Neural crest cell (in vitro differentiated cells): ENCODE measurements around the gene TOB2. TPM values are rescaled to one million over a fixed set of nuclear protein-coding genes. Genes with fewer than 3 reads are reported as not detected.

ENCODE experiments used
- DNase-seq: peaks from one replicate; pipeline ENCODE4 v3.0.0; 2021; ENCODE audit warnings: low read depth, mixed read lengths, low spot score
- H3K27ac Mint-ChIP-seq: one replicate; pipeline ENCODE4 v1.8.0; 2021; ENCODE audit warnings: mild to moderate bottlenecking, mixed read lengths; ENCODE audit not compliant: unreplicated experiment
- H3K27me3 Mint-ChIP-seq: 2 replicates; pipeline ENCODE4 v1.8.0; 2021; ENCODE audit warnings: low read depth, mild to moderate bottlenecking, mixed read lengths
- H3K36me3 Mint-ChIP-seq: 2 replicates; pipeline ENCODE4 v1.8.0; 2021; ENCODE audit warnings: low read depth, mild to moderate bottlenecking, mixed read lengths
- H3K4me1 Mint-ChIP-seq: 2 replicates; pipeline ENCODE4 v1.8.0; 2021; ENCODE audit warnings: mixed read lengths
- H3K4me3 Mint-ChIP-seq: one replicate; pipeline ENCODE4 v1.8.0; 2021; ENCODE audit warnings: mild to moderate bottlenecking, mixed read lengths
- H3K9me3 Mint-ChIP-seq: 2 replicates; pipeline ENCODE4 v1.8.0; 2021; ENCODE audit warnings: mixed read lengths
- total RNA-seq: library from RNA; stranded (reverse); gene quantifications from 2 replicates; pipeline ENCODE4 v1.2.1, GENCODE V29; 2021
- TF ChIP-seq, protein P1 (sequence below): fragments of 200-600 bp; sonication (generic); conservative IDR thresholded peaks from 2 replicates; pipeline ENCODE4 v1.5.0; 2021; ENCODE audit warnings: antibody characterized with exemption, mild to moderate bottlenecking

The TOB2 gene
- total RNA-seq, 1 donor from 2014 or later, result 47.7 TPM

DNA sequence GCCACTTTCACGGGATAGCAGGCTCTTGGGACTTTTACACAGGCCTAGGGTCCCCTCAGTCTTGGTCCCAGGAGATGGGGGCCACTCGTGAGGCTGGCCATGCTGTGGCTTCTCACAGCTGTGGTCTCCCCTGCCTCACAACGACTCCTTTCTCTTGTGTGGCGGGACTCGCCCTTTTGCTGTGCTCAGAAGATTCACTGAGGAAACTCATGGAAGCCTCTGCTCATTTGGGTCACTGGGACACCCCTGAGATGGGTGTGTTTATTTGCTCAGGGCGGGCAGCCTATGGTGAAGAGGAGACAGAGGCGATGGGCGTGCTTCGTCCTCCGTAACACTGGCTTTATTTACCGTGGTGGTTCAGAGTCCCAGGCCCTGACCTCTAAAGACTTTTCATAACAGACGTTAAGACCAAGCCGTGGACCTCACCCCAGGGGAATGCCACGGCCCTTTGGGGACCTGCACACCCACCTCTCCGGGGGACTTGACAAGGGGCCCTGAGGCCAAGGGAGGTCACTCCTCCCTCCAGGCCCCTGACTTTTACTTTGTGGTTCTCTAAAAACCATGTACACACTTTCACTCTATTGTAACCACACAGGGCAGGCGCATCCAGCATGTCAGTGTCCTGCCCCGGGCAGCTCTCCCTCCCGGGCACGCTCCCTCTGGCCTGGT, 49.3 kb downstream of the TOB2 start:
- DNase-seq, result no peak
- Mint-ChIP-seq H3K36me3 (peaks cover 3% of the 10 kb centered on the region), H3K4me1 (peaks cover 21% of the 10 kb centered on the region), H3K27me3 (no peaks in the 10 kb centered on the region), H3K9me3 (no peaks in the 10 kb centered on the region), H3K27ac (no peak overlapping the region), H3K4me3 (no peak overlapping the region)
- TF ChIP-seq, protein P1, sequence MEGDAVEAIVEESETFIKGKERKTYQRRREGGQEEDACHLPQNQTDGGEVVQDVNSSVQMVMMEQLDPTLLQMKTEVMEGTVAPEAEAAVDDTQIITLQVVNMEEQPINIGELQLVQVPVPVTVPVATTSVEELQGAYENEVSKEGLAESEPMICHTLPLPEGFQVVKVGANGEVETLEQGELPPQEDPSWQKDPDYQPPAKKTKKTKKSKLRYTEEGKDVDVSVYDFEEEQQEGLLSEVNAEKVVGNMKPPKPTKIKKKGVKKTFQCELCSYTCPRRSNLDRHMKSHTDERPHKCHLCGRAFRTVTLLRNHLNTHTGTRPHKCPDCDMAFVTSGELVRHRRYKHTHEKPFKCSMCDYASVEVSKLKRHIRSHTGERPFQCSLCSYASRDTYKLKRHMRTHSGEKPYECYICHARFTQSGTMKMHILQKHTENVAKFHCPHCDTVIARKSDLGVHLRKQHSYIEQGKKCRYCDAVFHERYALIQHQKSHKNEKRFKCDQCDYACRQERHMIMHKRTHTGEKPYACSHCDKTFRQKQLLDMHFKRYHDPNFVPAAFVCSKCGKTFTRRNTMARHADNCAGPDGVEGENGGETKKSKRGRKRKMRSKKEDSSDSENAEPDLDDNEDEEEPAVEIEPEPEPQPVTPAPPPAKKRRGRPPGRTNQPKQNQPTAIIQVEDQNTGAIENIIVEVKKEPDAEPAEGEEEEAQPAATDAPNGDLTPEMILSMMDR, result no peak

DNA sequence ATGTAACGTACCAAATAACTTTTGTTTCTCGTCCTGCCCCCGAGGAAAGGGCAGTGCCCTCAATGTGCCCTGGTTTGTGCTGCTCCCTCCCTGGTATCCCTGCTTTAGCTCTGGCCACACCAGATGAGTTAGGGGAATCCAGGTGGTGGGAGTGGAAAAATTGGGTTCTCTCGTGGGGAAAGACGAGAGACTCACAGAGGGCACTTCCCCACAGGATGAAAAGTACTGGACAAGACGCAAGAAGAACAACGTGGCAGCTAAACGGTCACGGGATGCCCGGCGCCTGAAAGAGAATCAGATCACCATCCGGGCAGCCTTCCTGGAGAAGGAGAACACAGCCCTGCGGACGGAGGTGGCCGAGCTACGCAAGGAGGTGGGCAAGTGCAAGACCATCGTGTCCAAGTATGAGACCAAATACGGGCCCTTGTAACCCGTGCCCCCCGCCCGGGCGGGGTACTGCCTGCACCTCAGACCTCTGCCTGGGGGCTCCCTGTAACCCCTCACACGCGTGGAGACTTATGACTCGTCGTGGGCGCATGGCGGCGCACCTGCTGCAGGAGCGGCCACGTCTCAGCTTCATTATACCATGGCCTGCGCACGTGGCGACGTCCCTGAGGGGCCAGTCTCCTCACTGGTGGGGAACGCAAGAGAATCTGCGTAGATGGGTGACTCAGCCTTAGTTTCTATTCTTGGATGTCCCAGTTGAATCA, 50.9 kb downstream of the TOB2 start:
- TF ChIP-seq, protein P1, result no peak
- Mint-ChIP-seq H3K4me3 (no peak overlapping the region), H3K9me3 (no peaks in the 10 kb centered on the region), H3K27me3 (no peaks in the 10 kb centered on the region), H3K27ac (no peak overlapping the region), H3K4me1 (peaks cover 18% of the 10 kb centered on the region), H3K36me3 (peaks cover 5% of the 10 kb centered on the region)
- DNase-seq, result no peak

DNA sequence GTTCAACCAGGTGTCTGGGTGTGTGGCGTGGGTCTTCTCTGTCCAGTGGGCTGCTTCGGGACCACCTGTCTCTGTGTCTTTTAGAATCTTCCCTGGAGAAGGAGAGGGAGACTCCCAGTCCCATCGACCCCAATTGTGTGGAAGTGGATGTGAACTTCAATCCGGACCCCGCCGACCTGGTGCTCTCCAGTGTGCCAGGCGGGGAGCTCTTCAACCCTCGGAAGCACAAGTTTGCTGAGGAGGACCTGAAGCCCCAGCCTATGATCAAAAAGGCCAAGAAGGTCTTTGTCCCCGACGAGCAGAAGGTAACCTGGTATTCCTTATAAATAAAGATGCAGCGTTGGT, 52.6 kb downstream of the TOB2 start:
- Mint-ChIP-seq H3K36me3 (peaks cover 5% of the 10 kb centered on the region), H3K4me3 (no peak overlapping the region), H3K27ac (peak overlapping the region; percentile 78), H3K27me3 (no peaks in the 10 kb centered on the region), H3K4me1 (peaks cover 18% of the 10 kb centered on the region), H3K9me3 (no peaks in the 10 kb centered on the region)
- TF ChIP-seq, protein P1, result no peak
- no peak for DNase-seq

DNA sequence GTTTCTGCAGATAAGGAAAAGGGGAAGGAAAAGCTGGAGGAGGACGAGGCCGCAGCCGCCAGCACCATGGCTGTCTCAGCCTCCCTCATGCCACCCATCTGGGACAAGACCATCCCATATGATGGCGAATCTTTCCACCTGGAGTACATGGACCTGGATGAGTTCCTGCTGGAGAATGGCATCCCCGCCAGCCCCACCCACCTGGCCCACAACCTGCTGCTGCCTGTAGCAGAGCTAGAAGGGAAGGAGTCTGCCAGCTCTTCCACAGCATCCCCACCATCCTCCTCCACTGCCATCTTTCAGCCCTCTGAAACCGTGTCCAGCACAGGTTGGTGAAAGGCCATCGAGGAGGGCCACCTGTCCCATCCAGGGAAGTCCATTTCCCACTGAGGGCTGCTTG, 59.3 kb downstream of the TOB2 start:
- peaks cover 2% of the 10 kb centered on the region for H3K36me3 Mint-ChIP-seq
- TF ChIP-seq, protein P1, result no peak
- no peak for DNase-seq

DNA sequence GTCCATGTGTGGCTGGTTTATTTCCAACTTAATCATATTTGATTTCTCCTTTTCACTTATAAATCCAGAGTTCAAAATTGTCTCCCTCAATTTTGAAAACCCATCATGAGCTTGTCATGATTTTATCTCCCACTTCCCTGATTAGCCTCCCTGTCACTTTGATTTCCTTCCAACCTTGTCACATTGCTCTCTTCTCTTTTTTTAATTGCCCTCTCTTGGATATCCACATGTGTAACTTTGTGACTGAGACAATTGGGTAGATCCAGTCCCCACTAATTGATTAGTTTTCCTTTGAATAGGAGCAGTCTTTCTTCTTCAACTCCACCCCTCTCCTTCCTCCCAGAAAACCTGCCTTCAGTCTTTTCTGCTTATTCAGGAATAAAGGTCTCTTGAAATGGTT, 62.5 kb downstream of the TOB2 start:
- H3K4me1 Mint-ChIP-seq, result peaks cover 28% of the 10 kb centered on the region
- H3K27ac Mint-ChIP-seq, result no peak overlapping the region
- DNase-seq, result no peak

More for the DNA sequence above, 59.3 kb downstream of the TOB2 start:
- Mint-ChIP-seq H3K9me3 (no peaks in the 10 kb centered on the region), H3K27me3 (no peaks in the 10 kb centered on the region), H3K4me3 (no peak overlapping the region), H3K4me1 (peaks cover 21% of the 10 kb centered on the region), H3K27ac (no peak overlapping the region)

More for the DNA sequence above, 62.5 kb downstream of the TOB2 start:
- TF ChIP-seq, protein P1, result no peak
- peak overlapping the region; percentile 47 for H3K4me3 Mint-ChIP-seq
- no peaks in the 10 kb centered on the region for H3K9me3 Mint-ChIP-seq
- no peaks in the 10 kb centered on the region for H3K27me3 Mint-ChIP-seq
- no peaks in the 10 kb centered on the region for H3K36me3 Mint-ChIP-seq

Other genes starting within 250 kb of the TOB2 start
- 30.6 and 32.3 TPM in 2 replicates for gene L3MBTL2, start 241.5 kb downstream of the TOB2 start, total RNA-seq
- gene CHADL, start 205.9 kb downstream of the TOB2 start, total RNA-seq, result 0.61 and 1.8 TPM in 2 replicates
- gene RANGAP1, start 160.6 kb downstream of the TOB2 start, total RNA-seq, result 118 and 121 TPM in 2 replicates
- 83.8 and 84.3 TPM in 2 replicates for gene ZC3H7B, start 145.3 kb downstream of the TOB2 start, total RNA-seq
- gene TEF, start 64.9 kb downstream of the TOB2 start, total RNA-seq, result 9.3 and 13.6 TPM in 2 replicates
- 81.8 and 88.9 TPM in 2 replicates for gene PHF5A, start 21.9 kb upstream of the TOB2 start, total RNA-seq
- 71.6 and 80.6 TPM in 2 replicates for gene ACO2, start 22.3 kb upstream of the TOB2 start, total RNA-seq
- gene POLR3H, start 97.7 kb upstream of the TOB2 start, total RNA-seq, result 54.0 and 55.5 TPM in 2 replicates
- 0.75 and 0.98 TPM in 2 replicates for gene CSDC2, start 114.2 kb upstream of the TOB2 start, total RNA-seq
- gene PMM1, start 143.0 kb upstream of the TOB2 start, total RNA-seq, result 28.0 and 30.8 TPM in 2 replicates
- 38.0 and 40.0 TPM in 2 replicates for gene DESI1, start 174.2 kb upstream of the TOB2 start, total RNA-seq
- 427 TPM in 2 replicates for gene XRCC6, start 174.5 kb upstream of the TOB2 start, total RNA-seq
- 155 and 160 TPM in 2 replicates for gene SNU13, start 242.1 kb upstream of the TOB2 start, total RNA-seq